Measurements from ENCODE around the gene GOLGA6C. TPM values are rescaled to one million over a fixed set of nuclear protein-coding genes. Genes with fewer than 3 reads are reported as not detected.
"Not testable (repeated sequence)": the region's sequence is repeated elsewhere in the genome, so short reads cannot be mapped to it uniquely, and the experiment has no call there.

Gene GOLGA6C
- total RNA-seq, 1 experiment from 2014 or later = not detected

- H2AK5ac ChIP-seq (ENCODE audit: insufficient read length, low read length); H3K27me3 ChIP-seq (ENCODE audit: insufficient read depth, low read length); H4K5ac ChIP-seq (ENCODE audit: insufficient read length, low read depth, low read length); H3K14ac ChIP-seq (ENCODE audit: insufficient read depth, low read length); H3T11ph ChIP-seq (ENCODE audit: low read length); DNase-seq; H3K4me2 ChIP-seq (ENCODE audit: insufficient read depth, insufficient read length, low read length); H2BK15ac ChIP-seq (ENCODE audit: low read depth, low read length); H2BK120ac ChIP-seq (ENCODE audit: low read depth, low read length, poor library complexity, severe bottlenecking); H3K27ac ChIP-seq (ENCODE audit: insufficient read length, low read depth, low read length); H3K79me2 ChIP-seq (ENCODE audit: insufficient read depth, low read length); H4K91ac ChIP-seq (ENCODE audit: insufficient read length, low read depth, low read length); H3K79me1 ChIP-seq (ENCODE audit: insufficient read depth, low read depth, low read length, poor library complexity, severe bottlenecking); H2AFZ ChIP-seq (ENCODE audit: low read length); H4K20me1 ChIP-seq (ENCODE audit: control insufficient read depth, insufficient read depth, insufficient read length); H3K23ac ChIP-seq (ENCODE audit: insufficient read length, low read depth, low read length); H3K27me3 Mint-ChIP-seq (ENCODE audit: low read depth); H3K4ac ChIP-seq (ENCODE audit: low read depth, low read length); H2BK20ac ChIP-seq (ENCODE audit: low read depth, low read length, poor library complexity, severe bottlenecking); H3K9ac ChIP-seq (ENCODE audit: extremely low read depth, insufficient read length, low read length); H3K27ac Mint-ChIP-seq; H3K56ac ChIP-seq (ENCODE audit: insufficient read length, low read depth, low read length); H2BK12ac ChIP-seq (ENCODE audit: insufficient read length, low read depth, low read length); H4K8ac ChIP-seq (replicated peaks; ENCODE audit: insufficient read length, low read depth, low read length); H3K9me3 ChIP-seq (ENCODE audit: control insufficient read depth, low read depth, low read length); H3K23me2 ChIP-seq (ENCODE audit: insufficient read length, low read depth, low read length, poor library complexity, severe bottlenecking); H3K4me3 Mint-ChIP-seq; H3K4me1 ChIP-seq (ENCODE audit: insufficient read depth, low read length); H2BK5ac ChIP-seq (ENCODE audit: insufficient read length, low read length); H3K9me3 Mint-ChIP-seq; H3K18ac ChIP-seq (ENCODE audit: insufficient read length, low read depth, low read length); H3K4me1 Mint-ChIP-seq; H3K36me3 Mint-ChIP-seq (ENCODE audit: insufficient read depth in 1 of 3, low read depth in 3 of 3): not testable (repeated sequence)
- WGBS (ENCODE audit: extremely low coverage, insufficient read length, low lambda C conversion rate) = no CpG with 5 or more reads among the region's 13 CpGs
Observed at GRCh38 chr15:75298541-75299310, 40.6 kb downstream of the GOLGA6C start.

All from H9 (cell line).